Stimulated activated CD4-positive, alpha-beta T cell treated with anti-CD3 and anti-CD28 coated beads, Interleukin-4, amount 100 ng/mL, for 24 hours (primary cell): ENCODE data around the gene NDUFB7.
"Not testable (repeated sequence)": the region's sequence is repeated elsewhere in the genome, so short reads cannot be mapped to it uniquely, and the experiment has no call there.

Experiments
- DNase-seq: peaks from one replicate; pipeline ENCODE4 v3.0.0-alpha.2; 2020

NDUFB7 gene

GRCh38 chr19:14552006-14552360 is 19.9 kb downstream of the NDUFB7 start:
- not testable (repeated sequence) for DNase-seq

GRCh38 chr19:14551134-14552005 is 20.5 kb downstream of the NDUFB7 start:
- peak; percentile 75 for DNase-seq

DNA sequence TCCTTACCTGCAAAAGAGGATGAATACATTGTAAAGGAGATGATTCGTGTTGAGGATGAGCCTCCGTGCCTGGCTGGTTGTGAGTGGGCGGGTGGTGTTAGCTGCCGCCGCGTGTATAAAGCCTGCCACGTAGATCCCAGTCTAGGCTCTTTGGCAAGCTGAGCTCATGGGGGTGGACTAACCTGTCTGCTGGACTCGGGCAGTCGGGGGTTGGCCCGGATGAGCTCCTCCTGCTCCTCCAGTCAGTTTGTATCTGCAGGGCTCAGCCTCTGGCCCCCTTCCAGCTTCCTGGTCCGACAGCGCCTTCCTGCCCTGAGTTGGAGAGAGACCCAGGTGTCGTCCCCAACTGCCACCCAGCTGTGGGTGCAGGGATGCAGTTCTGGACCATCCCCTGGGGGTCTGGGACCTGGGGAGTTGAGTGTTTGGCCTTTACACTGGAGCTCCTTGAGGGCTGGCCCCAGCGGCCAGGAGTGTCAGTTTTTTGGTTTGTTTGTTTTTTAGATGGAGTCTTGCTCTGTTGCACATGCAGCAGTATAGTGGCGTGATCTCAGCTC is 21.6 kb downstream of the NDUFB7 start:
- no peak for DNase-seq

DNA sequence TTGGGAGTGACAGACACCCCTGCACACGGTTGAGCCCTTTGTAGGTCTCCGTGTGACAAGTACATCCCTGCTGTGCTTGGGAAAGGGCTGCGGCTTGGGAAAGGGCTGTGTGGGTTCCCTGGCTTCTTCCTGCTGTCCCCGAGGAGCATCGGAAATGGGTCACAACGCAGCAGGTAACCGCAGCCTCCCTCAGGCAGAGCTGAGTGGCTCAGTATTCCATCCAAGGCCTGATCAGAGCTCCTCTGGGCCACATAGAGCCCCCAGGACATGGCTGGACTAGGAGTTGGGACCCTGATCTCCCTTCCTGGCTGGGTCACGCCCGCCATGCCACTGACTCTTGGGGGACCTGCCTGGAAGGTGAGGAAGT is 26.2 kb downstream of the NDUFB7 start:
- DNase-seq = no peak

- DNase-seq = no peak
Observed at GRCh38 chr19:14544977-14545715, 26.7 kb downstream of the NDUFB7 start.

DNA sequence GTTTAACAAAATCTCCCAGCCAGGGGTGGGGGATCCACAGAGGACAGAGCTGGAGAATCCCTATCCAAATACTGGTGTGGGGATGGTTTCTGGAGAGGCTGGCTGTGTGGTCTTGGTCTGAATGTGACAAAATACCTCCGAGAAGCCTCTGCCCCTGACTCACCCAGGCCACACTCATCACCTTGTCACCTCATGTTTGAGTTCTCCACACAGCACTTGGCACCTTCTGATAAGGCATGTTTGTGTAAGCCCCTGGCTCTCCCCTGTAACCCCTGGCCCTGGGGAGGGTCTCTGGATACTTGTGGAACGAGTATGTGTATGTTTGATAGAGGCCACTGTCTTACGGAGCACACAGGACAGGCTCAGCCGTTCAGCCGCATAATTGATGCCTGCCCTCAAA is 27.8 kb downstream of the NDUFB7 start:
- no peak for DNase-seq

- no peak for DNase-seq
Observed at GRCh38 chr19:14542711-14543328, 29.0 kb downstream of the NDUFB7 start.

GRCh38 chr19:14541979-14542378 is 29.9 kb downstream of the NDUFB7 start:
- not testable (repeated sequence) for DNase-seq

DNA sequence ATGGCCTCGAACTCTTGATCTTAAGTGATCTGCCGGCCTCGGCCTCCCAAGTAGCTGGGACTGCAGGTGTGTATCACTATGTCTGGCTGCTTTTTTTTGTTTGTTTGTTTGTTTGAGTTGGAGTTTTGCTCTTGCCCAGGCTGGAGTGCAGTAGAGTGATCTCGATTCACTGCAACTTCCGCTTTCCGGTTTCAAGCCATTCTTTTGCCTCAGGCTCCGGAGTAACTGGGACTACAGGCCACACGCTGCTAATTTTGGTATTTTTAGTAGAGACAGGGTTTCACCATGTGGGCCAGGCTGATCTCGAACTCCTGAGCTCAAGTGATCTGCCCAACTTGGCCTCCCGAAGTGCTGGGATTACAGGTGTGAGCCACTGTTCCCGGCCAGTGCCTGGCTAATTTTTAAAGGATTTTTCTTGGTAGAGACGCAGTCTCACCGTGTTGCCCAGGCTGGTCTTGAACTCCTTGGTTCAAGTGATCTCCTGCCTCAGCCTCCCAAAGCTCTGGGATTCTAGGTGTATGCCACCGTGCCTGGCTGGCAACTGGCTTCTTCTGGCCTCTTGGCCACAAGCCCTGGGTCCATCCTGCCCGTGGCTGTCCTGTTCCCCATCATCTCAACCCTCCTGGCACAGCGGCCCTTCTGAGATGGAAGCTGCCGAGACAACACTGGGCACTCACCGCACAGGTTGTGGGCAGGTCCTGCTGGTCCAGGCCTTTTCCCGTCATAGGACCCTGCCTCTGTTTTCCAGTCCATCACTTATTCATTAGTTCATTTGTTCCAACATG is 30.9 kb downstream of the NDUFB7 start:
- no peak for DNase-seq

GRCh38 chr19:14536926-14537692 is 34.8 kb downstream of the NDUFB7 start:
- DNase-seq = peak; percentile 32

DNA sequence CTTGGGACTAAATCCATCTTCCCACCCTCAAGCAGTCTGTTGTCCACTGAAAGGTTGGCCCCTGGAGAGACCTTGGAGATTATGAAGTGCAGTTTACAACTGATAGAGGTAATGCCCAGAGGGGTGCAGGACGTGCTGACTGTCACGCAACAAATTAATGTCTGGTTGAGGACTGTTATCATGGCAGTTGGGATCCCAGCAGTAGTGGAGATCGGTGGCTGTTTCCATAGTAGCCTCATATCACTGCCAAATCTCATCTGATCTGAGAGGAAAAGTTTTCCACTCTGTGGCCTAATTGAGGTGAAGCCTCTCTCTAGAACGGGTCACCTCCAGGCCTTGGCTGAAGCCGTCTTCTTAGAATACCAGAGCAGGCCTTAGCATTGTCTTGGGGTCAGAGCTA is 38.4 kb downstream of the NDUFB7 start:
- no peak for DNase-seq

- DNase-seq = no peak
Observed at GRCh38 chr19:14530506-14530905, 41.4 kb downstream of the NDUFB7 start.

DNA sequence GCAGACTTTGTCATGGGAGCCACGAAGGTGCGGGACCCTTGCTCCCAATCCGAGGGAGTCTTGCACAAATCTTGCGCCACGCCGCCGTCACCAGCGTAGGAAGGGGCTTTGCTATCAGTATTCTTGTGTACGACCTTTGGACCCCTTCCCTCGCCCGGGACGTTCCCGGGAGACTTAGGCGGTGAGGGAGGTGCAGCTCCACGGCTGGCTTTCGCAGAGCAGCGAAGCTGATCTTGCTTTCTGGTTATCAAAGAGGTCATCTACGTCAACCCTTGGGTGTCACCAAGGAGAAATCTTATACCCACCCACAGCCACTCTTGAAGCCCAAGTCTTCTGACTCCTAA is 41.9 kb downstream of the NDUFB7 start:
- DNase-seq = no peak

- DNase-seq = peak; percentile 100
Observed at GRCh38 chr19:14529254-14530004, 42.4 kb downstream of the NDUFB7 start, which contains the start of gene TECR. Gene TECR (plus strand): TSS chr19:14529594. CDS start chr19:14529697, 103 bp downstream.

GRCh38 chr19:14528419-14529253 is 43.2 kb downstream of the NDUFB7 start:
- DNase-seq = no peak

GRCh38 chr19:14526423-14526822 is 45.4 kb downstream of the NDUFB7 start:
- DNase-seq = no peak

DNA sequence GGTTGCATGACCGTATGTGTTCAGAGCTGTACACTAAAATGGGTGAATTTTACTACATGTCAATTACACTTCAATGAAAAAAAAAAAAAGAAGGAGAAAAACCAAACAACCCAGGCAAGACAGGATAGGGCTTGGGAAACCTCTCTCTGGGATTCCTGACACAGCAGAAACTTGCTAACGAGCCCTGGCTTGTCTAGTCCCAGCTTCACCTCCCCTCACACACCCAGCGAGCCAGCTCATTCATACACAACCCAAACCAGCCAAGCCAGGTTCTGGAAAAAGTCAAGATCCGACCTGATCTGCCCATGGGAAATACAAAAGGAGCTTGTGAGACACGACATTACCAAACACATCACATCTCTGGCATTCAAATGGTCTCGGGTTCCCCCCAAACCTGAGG is 46.1 kb downstream of the NDUFB7 start:
- no peak for DNase-seq

- no peak for DNase-seq
Observed at GRCh38 chr19:14520543-14520942, 51.3 kb downstream of the NDUFB7 start.

- peak; percentile 40 for DNase-seq
Observed at GRCh38 chr19:14519860-14520407, 51.9 kb downstream of the NDUFB7 start.
